Stimulated activated CD8-positive, alpha-beta memory T cell treated with anti-CD3 and anti-CD28 coated beads, Interleukin-15, amount 100 ng/mL, for 4 hours (primary cell): ENCODE measurements around the gene RNF40.
"Not testable (repeated sequence)": the region's sequence is repeated elsewhere in the genome, so short reads cannot be mapped to it uniquely, and the experiment has no call there.

Source experiments
- DNase-seq, 2 donors: peaks; one replicate each; pipeline ENCODE4 v3.0.0-alpha.2; 2020; ENCODE audit warnings: low read depth in 2 of 2

Gene RNF40

GRCh38 chr16:30820952-30821421 lies 58.9 kb downstream of the RNF40 start:
- no peak for DNase-seq

GRCh38 chr16:30821441-30821840 lies 59.3 kb downstream of the RNF40 start:
- not testable (repeated sequence) for DNase-seq

- DNase-seq, result no peak
Measured at GRCh38 chr16:30821891-30822290, 59.8 kb downstream of the RNF40 start.
